Coronary artery (tissue), 2 donors: ENCODE data around the gene METTL6.

Source experiments
- DNase-seq: peaks from one replicate; pipeline ENCODE4 v3.0.0-alpha.2; 2017; ENCODE audit warnings: low spot score
- H3K27ac ChIP-seq, 2 donors: fragments of 200-600 bp; sonication (generic); one replicate each; pipeline ENCODE4 v1.5.1; 2016 to 2019
- H3K4me3 ChIP-seq: fragments of 200-600 bp; sonication (generic); 2 replicates; pipeline ENCODE4 v1.5.1; 2016; ENCODE audit warnings: mild to moderate bottlenecking, moderate library complexity
- TF ChIP-seq, protein P1 (sequence below): fragments of 200-600 bp; sonication (generic); IDR thresholded peaks from one replicate; pipeline ENCODE4 v1.5.1; 2019; ENCODE audit warnings: antibody characterized with exemption

Gene METTL6, protein sequence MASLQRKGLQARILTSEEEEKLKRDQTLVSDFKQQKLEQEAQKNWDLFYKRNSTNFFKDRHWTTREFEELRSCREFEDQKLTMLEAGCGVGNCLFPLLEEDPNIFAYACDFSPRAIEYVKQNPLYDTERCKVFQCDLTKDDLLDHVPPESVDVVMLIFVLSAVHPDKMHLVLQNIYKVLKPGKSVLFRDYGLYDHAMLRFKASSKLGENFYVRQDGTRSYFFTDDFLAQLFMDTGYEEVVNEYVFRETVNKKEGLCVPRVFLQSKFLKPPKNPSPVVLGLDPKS

DNA sequence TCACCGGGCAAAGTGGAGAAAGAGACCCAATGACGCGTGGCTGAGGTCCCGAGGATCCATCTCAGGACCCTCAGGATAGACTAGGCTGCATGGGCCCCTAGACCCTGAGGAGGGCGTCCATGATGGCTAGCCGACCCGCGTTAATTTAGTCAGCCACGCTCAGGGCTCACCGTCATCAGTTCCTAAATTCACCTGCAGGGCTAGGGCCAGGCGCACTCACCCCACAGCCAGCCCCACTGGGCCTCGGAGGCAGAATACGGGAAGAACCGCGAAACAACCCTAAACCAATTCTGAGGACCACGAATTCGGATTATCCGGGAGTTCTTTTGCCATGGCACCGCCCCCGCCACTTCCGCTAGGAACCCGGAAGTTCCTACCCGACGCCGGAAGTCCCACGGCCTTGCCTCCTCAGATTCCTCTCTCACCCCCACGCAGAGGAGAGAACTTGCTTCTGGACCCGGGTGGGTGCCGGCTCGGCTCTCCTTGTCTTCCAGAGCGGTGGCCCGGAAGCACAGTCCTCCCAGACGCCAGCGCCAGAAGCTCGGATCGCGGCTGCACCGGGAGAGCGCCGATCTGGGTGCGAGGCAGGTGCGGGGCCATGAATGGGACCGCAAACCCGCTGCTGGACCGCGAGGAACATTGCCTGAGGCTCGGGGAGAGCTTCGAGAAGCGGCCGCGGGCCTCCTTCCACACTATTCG, at the start of gene METTL6, which contains the start of gene EAF1:
METTL6 (minus strand) TSS at position 363 of the 699 bp plus-strand sequence. CDS start 1,033 bp downstream, outside the sequence.
EAF1 (plus strand) TSS at position 417 of the 699 bp plus-strand sequence; CDS start at position 599, 182 bp downstream.
- TF ChIP-seq, protein P1, sequence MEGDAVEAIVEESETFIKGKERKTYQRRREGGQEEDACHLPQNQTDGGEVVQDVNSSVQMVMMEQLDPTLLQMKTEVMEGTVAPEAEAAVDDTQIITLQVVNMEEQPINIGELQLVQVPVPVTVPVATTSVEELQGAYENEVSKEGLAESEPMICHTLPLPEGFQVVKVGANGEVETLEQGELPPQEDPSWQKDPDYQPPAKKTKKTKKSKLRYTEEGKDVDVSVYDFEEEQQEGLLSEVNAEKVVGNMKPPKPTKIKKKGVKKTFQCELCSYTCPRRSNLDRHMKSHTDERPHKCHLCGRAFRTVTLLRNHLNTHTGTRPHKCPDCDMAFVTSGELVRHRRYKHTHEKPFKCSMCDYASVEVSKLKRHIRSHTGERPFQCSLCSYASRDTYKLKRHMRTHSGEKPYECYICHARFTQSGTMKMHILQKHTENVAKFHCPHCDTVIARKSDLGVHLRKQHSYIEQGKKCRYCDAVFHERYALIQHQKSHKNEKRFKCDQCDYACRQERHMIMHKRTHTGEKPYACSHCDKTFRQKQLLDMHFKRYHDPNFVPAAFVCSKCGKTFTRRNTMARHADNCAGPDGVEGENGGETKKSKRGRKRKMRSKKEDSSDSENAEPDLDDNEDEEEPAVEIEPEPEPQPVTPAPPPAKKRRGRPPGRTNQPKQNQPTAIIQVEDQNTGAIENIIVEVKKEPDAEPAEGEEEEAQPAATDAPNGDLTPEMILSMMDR = peak; percentile 14
- peak; percentile 86 for DNase-seq
- Histone ChIP-seq H3K4me3 (peak within 1 kb of the TSS; percentile 99), H3K27ac (peak within 1 kb of the TSS; percentile 80 to 91)

DNA sequence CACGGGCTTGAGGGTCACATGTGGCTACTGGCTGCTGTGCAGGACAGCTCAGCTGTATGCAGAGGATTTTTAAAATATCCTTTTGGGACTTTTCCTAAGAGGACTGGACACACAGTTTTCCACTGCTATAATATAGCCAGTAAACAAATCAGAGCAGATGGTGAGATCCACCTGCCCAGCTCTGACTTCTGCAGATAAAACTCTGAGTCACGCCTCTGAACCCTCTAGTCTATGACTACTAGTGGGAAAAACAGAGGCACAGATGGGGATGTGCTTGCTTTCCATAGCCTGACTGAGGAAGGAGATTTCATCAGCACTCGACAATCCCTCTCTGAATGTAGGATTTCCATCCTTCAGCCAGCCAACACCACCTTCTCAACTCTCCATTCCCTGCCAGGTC, 49.0 kb upstream of the METTL6 start:
- Histone ChIP-seq H3K27ac (no peak overlapping the region), H3K4me3 (no peak overlapping the region)
- TF ChIP-seq, protein P1 = no peak
- no peak for DNase-seq

DNA sequence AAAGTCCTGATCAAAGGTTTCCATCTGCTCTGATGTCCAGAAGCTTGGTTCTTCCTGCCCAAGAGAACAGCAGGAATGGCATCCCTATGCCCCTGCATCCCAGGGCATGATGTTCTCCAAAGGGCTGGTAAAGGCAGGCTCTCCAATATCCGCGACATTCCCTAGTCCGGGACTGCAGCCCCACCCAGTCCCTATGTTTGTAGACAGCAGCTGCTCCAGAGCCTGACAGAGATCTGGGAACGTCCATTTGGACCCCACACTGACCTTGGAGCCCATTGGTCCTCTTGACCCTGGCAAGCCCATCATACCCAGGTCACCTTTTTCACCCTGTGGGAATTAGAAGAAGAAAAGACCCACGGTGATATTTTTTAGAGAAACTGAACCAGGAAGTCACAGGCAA, 47.8 kb upstream of the METTL6 start:
- no peak overlapping the region for H3K4me3 ChIP-seq
- no peak for DNase-seq
- TF ChIP-seq, protein P1 = no peak
- no peak overlapping the region for H3K27ac ChIP-seq

DNA sequence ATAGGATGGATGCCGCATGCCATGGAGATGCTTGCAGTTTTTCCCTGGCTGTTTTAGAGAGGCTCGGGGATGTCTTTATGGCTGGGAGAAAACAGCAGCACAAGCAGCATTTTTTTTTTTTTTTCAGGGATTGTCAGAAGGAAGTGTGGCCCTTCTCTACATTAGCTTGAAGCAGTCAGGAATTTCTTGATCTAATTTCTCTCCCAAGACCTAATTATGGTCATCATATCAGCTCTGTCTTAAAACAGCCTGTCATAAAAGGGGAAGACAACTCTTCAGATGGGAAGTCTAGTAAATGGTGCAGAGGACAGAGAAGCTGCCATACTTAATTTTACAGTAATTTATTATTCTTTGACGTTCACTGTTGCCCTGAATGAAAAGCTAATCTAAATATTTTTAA, 44.5 kb upstream of the METTL6 start:
- no peak overlapping the region for H3K27ac ChIP-seq
- H3K4me3 ChIP-seq = no peak overlapping the region
- DNase-seq = no peak
- TF ChIP-seq, protein P1 = no peak

DNA sequence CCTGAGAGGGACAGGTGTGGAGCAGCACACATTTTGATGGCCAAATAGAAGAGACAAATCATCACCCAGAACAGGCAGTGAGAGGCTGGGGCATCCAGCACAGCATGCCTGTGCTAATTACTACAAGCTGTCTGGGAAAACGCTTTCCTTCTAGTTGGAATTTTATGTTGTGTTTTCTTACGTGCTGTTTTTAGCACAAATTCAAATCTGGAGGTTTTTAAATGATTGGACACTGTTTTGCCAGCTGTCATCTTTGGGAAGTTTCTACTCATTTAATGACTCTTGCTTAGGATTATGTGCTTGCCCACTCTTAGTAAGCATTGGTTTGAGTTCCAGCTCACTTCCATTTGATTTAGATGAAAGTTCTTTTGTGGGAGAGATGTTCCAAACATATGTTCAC, 43.5 kb upstream of the METTL6 start:
- TF ChIP-seq, protein P1 = no peak
- Histone ChIP-seq H3K4me3 (no peak overlapping the region), H3K27ac (no peak overlapping the region)
- no peak for DNase-seq

DNA sequence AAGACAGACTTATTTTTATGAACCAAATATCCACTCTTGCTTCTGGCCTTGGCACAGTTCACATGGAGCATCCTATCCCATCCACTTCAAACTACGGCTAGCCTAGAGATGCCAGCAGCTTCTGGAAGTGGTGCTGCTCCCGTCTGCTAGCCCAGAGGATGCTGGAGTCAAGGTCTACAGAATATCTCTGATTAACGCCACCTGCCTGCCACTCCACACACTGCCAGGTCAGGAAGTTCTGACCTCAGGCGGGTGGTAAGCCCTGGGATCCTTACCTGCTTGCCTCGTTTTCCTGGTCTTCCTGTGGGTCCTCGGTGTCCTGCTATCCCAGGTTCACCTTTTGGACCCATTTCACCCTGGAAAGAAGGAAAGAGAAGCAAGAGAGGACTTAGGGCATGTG, 42.9 kb upstream of the METTL6 start:
- Histone ChIP-seq H3K4me3 (no peak overlapping the region), H3K27ac (no peak overlapping the region)
- TF ChIP-seq, protein P1 = no peak
- DNase-seq = no peak
